Natural killer cell (primary cell): ENCODE results near the gene SHROOM2. TPM values are rescaled to one million over a fixed set of nuclear protein-coding genes. Genes with fewer than 3 reads are reported as not detected.

Experiments used
- ATAC-seq, 3 donors: fragments of 150-1000 bp in 2 of 3; fragments of 200-7000 bp in 1 of 3; cut with Tn5 transposase; 1 replicate in 1 of 3; 2 replicates in 2 of 3; pipeline ENCODE4 v1.10.0; 2021; ENCODE audit warnings: mild to moderate bottlenecking in 2 of 3, moderate library complexity in 2 of 3
- DNase-seq, 2 donors: peaks; one replicate each; pipeline versions ENCODE4 v3.0.0 to v3.0.0-alpha.2; 2013 to 2021; ENCODE audit warnings: mixed read lengths in 1 of 2
- H3K27ac ChIP-seq: one replicate; pipeline ENCODE4 v1.5.1; 2013; ENCODE audit warnings: mild to moderate bottlenecking, low read length
- H3K27me3 ChIP-seq: one replicate; pipeline ENCODE4 v1.6.1; 2013; ENCODE audit warnings: low read length; ENCODE audit not compliant: control insufficient read depth, insufficient read depth
- H3K36me3 ChIP-seq: one replicate; pipeline ENCODE4 v1.6.1; 2013; ENCODE audit warnings: low read length; ENCODE audit not compliant: control insufficient read depth, insufficient read depth
- H3K4me1 ChIP-seq: one replicate; pipeline ENCODE4 v1.6.1; 2013; ENCODE audit warnings: low read length; ENCODE audit not compliant: control insufficient read depth, insufficient read depth
- H3K4me3 ChIP-seq: one replicate; pipeline ENCODE4 v1.5.1; 2013; ENCODE audit warnings: low read length
- H3K9me3 ChIP-seq: one replicate; pipeline ENCODE4 v1.6.1; 2013; ENCODE audit warnings: low read length; ENCODE audit not compliant: control insufficient read depth, insufficient read depth
- H3K27ac Mint-ChIP-seq, 2 donors: one replicate each; pipeline ENCODE4 v1.8.0; 2022; ENCODE audit warnings: mild to moderate bottlenecking in 2 of 2, mixed read lengths in 2 of 2, moderate library complexity in 1 of 2
- H3K27me3 Mint-ChIP-seq, 2 donors: one replicate each; pipeline ENCODE4 v1.8.0; 2022; ENCODE audit warnings: low read depth in 2 of 2, mixed read lengths in 2 of 2
- H3K36me3 Mint-ChIP-seq: one replicate; pipeline ENCODE4 v1.8.0; 2022; ENCODE audit warnings: mixed read lengths
- H3K4me1 Mint-ChIP-seq, 2 donors: one replicate each; pipeline ENCODE4 v1.8.0; 2022; ENCODE audit warnings: mixed read lengths in 2 of 2
- H3K4me3 Mint-ChIP-seq: one replicate; pipeline ENCODE4 v1.8.0; 2022; ENCODE audit warnings: mild to moderate bottlenecking, moderate library complexity, mixed read lengths
- H3K9me3 Mint-ChIP-seq, 2 donors: one replicate each; pipeline ENCODE4 v1.8.0; 2022; ENCODE audit warnings: mixed read lengths in 2 of 2
- CTCF ChIP-seq: fragments of 200-600 bp; IDR thresholded peaks from one replicate; pipeline ENCODE4 v1.8.0; 2022; ENCODE audit warnings: antibody characterized with exemption
- WGBS: methylation state at CpG from one replicate; pipeline ENCODE4 v1.1.7; 2013; ENCODE audit warnings: missing lambda C conversion rate; ENCODE audit not compliant: insufficient coverage; 5-methylcytosine and 5-hydroxymethylcytosine counted together
- intact Hi-C: fragments of 100-400 bp; cut with micrococcal nuclease; formaldehyde crosslinking; loops from one replicate; pipeline ENCODE4 v1.14.2; 2022
- total RNA-seq, 4 donors: library from RNA; stranded (reverse); fragments of 120-200 nt in 1 of 4; gene quantifications; one replicate each; pipeline versions ENCODE4 v1.2.3 to v1.2.4, GENCODE V29; 2013 to 2022

The SHROOM2 gene
- total RNA-seq, 3 donors from 2014 or later (not counting 1 experiment from before 2014, with no cell fraction given) = not detected

DNA sequence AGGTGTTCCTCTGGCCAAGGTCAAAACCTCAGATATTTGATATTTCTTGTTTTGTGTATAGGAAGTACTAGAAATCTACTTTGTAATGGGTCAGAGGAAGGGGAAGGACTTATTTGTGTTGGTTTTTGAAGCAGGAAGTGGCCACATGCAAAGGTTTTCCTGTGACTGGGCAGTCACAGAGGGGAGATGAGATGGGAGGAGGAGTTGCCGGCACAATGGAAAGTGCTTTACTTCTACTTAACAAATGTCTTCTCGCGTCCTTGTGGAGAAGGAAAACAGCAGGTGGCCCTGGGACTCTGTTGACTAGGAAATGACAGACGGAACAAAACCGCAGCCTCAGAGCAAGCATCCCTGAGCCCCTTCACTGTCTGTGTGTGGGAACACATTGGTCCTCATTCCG, 46.6 kb downstream of the SHROOM2 start:
- no peak for TF ChIP-seq CTCF
- WGBS = 11% methylated on average over 5 of the region's 6 CpGs
- Mint-ChIP-seq H3K9me3 (no peaks in the 10 kb centered on the region), H3K36me3 (no peaks in the 10 kb centered on the region), H3K27ac (peak overlapping the region in 1 of 2 donors; percentile 66), H3K4me1 (peaks cover 7 to 11% of the 10 kb centered on the region in 2 donors), H3K27me3 (no peaks in the 10 kb centered on the region), H3K4me3 (peak overlapping the region; percentile 67)
- H3K4me3 ChIP-seq = no peak overlapping the region
- H3K27me3 ChIP-seq = no peaks in the 10 kb centered on the region
- no peaks in the 10 kb centered on the region for H3K9me3 ChIP-seq
- no peak overlapping the region for H3K27ac ChIP-seq
- DNase-seq (no peak), ATAC-seq (peak in 2 of 3 donors; percentile 50 to 52)
- no peaks in the 10 kb centered on the region for H3K36me3 ChIP-seq
- H3K4me1 ChIP-seq = peaks cover 18% of the 10 kb centered on the region
- intact Hi-C loops = no loop called here

DNA sequence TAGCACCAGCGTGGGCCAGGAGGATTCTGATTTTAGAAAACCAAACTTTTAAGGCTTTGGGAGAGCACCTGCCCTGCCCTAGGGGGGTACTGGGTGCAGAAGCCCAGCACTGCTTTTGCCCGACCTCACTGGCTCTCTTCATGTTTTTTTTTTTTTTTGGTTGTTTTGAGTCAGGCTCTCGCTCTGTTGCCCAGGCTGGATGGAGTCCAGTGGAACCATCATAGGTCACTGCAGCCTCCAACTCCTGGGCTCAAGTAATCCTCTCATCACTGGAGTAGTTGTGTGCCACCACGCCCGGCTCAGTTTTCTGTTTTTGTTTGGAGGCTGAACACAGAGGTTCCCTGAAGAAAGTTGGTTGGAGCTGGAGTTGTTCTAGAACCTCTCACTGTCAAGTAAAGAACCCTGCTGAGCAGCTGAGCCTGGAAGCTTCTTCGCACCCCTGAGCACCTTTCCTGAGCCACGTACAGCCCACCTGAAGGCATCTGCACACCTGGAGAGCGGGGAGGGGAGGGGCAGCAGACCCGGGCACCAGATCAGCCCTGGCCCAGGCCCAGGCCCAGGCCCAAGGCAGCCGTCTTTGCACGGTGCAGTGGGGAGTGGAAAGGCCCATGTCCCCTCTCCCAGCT, 49.5 kb downstream of the SHROOM2 start:
- no peak for TF ChIP-seq CTCF
- no peak overlapping the region for H3K4me3 ChIP-seq
- Mint-ChIP-seq H3K27me3 (no peaks in the 10 kb centered on the region), H3K36me3 (no peaks in the 10 kb centered on the region), H3K4me3 (no peak overlapping the region), H3K27ac (no peak overlapping the region), H3K9me3 (no peaks in the 10 kb centered on the region), H3K4me1 (peaks cover 7 to 11% of the 10 kb centered on the region in 2 donors)
- no peaks in the 10 kb centered on the region for H3K9me3 ChIP-seq
- intact Hi-C loops = no loop called here
- H3K4me1 ChIP-seq = peaks cover 18% of the 10 kb centered on the region
- WGBS = 80% methylated on average over 9 of the region's 11 CpGs
- no peak overlapping the region for H3K27ac ChIP-seq
- no peaks in the 10 kb centered on the region for H3K27me3 ChIP-seq
- DNase-seq (no peak), ATAC-seq (no peak)
- no peaks in the 10 kb centered on the region for H3K36me3 ChIP-seq

- no peak overlapping the region for H3K4me3 ChIP-seq
- Mint-ChIP-seq H3K4me3 (no peak overlapping the region), H3K9me3 (no peaks in the 10 kb centered on the region), H3K27ac (no peak overlapping the region), H3K36me3 (no peaks in the 10 kb centered on the region), H3K4me1 (no peaks in the 10 kb centered on the region), H3K27me3 (peaks cover 0 to 3% of the 10 kb centered on the region in 2 donors)
- H3K9me3 ChIP-seq = no peaks in the 10 kb centered on the region
- peak in 1 of 2 donors; percentile 1 for DNase-seq
- H3K27me3 ChIP-seq = no peaks in the 10 kb centered on the region
- WGBS = 0% methylated on average over 3 of the region's 6 CpGs
- TF ChIP-seq CTCF = no peak
- H3K4me1 ChIP-seq = peaks cover 6% of the 10 kb centered on the region
- no peaks in the 10 kb centered on the region for H3K36me3 ChIP-seq
- intact Hi-C loops = no loop called here
- ATAC-seq = no peak
- H3K27ac ChIP-seq = no peak overlapping the region
Measured at GRCh38 chrX:9842541-9842940, 56.3 kb downstream of the SHROOM2 start.
